ELF-1 (cell line): Measurements from ENCODE around the gene MRTFA.

Experiments used
- DNase-seq: peaks from one replicate; pipeline ENCODE4 v3.0.0-alpha.2; 2016; ENCODE audit warnings: low read depth, low spot score

MRTFA gene

GRCh38 chr22:40491990-40492631 lies 144.4 kb downstream of the MRTFA start:
- DNase-seq = no peak

GRCh38 chr22:40487663-40488249 lies 148.8 kb downstream of the MRTFA start:
- DNase-seq = no peak

DNA sequence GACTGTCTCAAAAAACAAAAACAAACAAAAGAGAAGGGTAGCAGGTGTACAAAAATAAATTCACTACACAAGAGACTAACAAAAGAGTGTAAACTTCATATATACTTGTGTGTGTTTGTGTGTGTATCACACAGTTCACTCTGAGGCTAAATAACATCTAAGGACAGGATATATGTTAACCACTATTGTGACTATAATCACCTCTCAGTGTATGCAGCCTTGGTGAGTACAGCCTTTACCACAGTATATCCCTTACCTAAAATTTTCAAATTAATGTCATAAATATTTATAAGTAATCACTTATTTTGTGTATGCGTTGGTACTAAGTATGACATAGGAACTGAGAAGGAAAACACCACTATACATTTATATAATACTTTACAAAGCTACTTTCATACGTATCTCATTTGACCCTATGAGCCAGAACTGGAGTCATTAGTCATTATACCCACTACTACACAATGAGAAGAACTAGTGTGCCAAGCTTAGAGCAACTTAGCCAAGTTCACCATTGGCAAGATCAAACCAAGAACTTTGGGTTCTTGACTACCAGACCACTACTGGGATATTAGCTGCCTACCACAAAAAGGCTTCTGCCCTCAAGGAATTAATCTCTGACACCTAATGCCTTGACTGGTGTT lies 149.4 kb downstream of the MRTFA start:
- DNase-seq = no peak

DNA sequence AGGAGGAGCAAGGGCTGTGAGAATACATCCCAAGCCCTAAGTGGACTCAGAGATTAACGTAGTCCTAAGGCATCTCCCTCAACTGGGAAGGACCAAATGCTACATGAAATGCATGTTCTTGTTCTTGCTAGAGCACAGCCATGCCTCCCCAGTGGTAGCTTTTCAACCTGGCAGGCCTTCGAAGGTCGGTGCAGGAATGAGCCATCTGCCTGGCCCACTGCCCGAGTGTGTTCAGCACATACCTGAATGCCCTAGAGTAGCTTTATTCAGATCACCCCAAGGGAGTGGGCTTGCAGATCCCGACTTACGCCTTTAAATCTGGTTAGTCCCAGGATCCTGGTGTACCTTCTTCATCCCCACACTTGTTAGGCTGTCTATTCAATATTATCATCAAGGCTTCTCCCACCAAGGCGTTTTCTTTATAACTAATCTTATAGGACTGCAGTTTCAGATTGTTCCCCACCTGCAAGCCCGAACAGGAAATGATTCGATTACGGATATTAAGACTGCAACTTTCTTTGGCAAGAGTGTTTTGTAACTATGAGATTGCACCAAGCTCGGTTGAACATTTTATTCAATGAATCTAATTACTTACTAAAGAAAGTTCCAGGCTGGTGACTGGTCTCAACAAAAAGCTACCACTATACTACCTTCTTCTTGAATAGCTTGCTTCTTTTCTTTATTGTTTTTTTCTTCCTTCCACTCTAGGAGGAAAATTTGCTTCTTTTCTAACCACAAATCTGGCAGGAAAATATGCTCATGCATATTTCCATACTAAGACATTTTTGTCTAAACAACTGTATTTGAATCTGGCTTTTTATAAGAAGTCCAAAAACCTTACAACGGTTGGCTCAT lies 150.5 kb downstream of the MRTFA start:
- no peak for DNase-seq

- DNase-seq = no peak
Measured at GRCh38 chr22:40484906-40485669, 151.4 kb downstream of the MRTFA start.

DNA sequence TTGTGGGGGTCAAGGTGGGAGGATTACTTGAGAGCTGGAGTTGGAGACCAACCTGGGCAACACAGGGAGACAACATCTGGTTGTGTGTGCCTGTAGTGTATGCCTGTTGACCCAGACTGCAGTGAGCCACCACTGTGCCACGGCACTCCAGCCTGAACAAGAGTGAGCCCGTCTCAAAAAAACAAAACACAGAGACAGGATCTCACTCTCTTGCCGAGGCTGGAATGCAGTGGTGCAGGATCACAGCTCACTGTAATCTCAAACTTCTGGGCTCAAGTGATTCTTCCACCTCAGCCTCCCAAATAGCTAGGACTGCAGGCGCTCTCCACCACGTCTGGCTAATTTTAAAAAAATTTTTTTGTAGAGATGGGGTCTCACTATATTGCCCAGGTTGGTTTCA lies 153.6 kb downstream of the MRTFA start:
- DNase-seq = no peak

- DNase-seq = no peak
Measured at GRCh38 chr22:40482391-40482790, 154.1 kb downstream of the MRTFA start.

DNA sequence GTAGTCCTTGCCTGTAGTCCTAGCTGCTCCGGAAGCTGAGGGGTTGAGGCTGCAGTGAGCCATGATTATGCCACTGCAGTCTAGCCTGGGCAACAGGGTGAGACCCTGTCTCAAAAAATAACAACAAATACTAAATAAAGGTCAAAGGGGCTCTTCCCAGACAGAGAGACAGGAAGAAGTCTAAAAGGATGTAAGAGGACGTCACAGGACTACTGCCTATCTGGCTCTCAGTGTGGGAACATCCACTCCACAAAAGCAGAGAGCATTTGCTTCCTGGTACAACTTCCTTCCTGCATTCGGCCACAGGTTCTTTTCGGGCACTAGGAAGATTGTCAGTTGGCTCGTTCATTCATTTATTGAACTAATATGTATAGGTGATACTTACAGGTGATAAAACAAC lies 155.5 kb downstream of the MRTFA start:
- DNase-seq = no peak

GRCh38 chr22:40479887-40480538 lies 156.5 kb downstream of the MRTFA start:
- no peak for DNase-seq

- DNase-seq = peak; percentile 41
Measured at GRCh38 chr22:40479126-40479800, 157.3 kb downstream of the MRTFA start.

GRCh38 chr22:40478338-40479125 lies 158.0 kb downstream of the MRTFA start:
- no peak for DNase-seq

GRCh38 chr22:40477683-40478337 lies 158.7 kb downstream of the MRTFA start:
- DNase-seq = no peak

DNA sequence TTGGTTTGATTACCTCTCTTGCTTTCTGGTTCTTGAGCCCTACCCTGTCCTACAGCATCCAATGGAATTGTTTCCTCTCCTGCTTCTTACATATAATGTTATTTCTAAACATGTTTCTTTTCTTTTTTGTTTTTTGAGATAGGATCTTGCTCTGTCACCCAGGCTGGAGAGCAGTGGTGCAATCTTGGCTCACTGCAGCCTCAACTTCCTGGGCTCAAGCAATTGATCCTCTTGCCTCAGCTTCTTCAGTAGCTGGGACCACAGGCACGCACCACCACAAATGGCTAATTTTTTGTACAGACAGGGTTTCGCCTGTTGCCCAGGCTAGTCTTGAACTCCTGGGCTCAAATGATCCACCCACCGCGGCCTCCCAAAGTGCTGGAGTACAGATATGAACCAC lies 160.2 kb downstream of the MRTFA start:
- no peak for DNase-seq

DNA sequence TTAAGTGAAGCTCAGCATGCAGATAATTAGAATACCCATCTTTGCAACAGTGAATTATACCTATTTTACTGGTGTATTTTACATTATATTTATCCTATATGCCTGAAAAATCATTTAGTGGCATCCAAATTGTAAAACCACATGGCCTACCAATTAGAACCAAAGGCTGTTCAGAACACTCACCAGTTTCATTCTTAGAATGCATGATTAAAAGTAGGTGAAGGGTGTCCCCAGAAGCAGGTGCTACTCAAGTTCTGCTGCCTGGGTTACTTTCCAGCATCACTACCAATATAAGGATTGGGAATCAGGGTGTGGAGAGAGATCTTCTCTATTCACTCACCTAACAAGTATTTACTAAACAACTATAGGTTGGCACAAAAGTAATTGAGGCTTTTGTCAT lies 162.8 kb downstream of the MRTFA start:
- no peak for DNase-seq

DNA sequence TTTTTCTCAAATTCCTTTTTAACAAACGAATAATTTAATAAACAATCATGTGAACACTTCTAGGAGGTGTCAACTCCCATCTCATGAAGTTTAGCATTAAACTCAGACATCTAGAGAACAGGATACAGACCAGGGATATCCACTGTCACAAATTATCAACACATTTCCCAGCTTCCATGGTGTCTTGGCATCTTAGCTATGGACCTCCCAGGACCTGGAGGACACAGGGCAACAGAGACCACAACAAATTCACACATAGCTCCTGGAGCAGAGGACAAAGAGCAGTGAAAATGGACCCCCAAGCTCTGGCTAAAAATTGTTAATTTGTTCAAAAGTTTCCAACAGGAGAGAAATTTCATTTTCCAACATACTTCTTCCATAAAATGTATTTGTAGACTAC lies 163.9 kb downstream of the MRTFA start:
- DNase-seq = no peak

- no peak for DNase-seq
Measured at GRCh38 chr22:40472051-40472450, 164.5 kb downstream of the MRTFA start.

DNA sequence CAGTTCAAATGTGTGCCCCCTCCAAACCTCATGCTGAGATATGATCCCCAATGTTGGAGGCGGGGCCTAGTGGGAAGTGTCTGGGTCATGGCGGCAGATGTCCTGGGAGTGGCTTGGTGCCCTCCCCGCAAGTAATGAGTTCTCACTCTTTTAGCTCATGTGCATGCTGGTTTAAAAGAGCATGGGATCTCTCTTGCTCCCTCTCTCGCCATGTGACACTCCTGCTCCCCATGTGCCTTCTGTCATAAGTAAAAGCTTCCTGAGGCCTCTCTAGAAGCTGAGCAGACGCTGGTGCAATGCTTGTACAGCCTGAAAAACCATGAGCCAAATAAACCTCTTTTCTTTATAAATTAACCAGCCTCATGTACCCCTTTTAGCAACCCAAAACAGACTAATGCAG lies 167.3 kb downstream of the MRTFA start:
- DNase-seq = no peak

GRCh38 chr22:40468616-40469015 lies 167.9 kb downstream of the MRTFA start:
- DNase-seq = no peak

DNA sequence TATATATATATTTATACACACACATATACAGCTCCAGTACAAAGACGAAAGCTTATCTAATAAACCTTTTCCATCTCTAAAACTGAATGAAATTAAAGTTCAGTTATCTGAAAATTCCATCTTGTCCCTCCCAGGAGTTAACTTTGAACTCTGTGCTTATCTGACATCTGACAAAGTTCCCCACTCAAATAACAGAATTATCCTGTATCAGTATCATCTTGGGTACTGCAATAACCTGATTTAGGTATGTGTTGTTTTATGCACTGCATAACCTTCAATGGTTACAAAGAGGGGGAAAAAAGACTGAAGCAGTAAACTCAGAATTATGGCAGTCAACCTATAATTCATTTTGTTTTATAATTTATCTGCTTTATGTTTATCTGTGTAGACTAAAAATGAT lies 169.5 kb downstream of the MRTFA start:
- DNase-seq = no peak
